Kidney (tissue), 14 donors: ENCODE results near the gene CALHM4. TPM values are rescaled to one million over a fixed set of nuclear protein-coding genes. Genes with fewer than 3 reads are reported as not detected.

Source experiments
- DNase-seq, 5 donors: peaks; one replicate each; pipeline ENCODE4 v3.0.0-alpha.2; 2013 to 2020
- FAIRE-seq: peaks from 2 replicates; lab custom pipeline; 2012; peaks lifted over from hg19 to GRCh38; lab: Jason Lieb, UNC
- H3K27ac ChIP-seq, 2 donors: one replicate each; pipeline ENCODE4 v1.7.0; 2013; ENCODE audit warnings: low read depth in 2 of 2, low read length in 2 of 2, inconsistent platforms in 1 of 2
- H3K27me3 ChIP-seq: one replicate; pipeline ENCODE4 v1.7.1; 2013; ENCODE audit warnings: low read length, inconsistent platforms; ENCODE audit not compliant: control insufficient read depth, insufficient read depth
- H3K36me3 ChIP-seq, 3 donors: one replicate each; pipeline versions ENCODE4 v1.7.0 to v1.7.1; 2013; ENCODE audit warnings: low read length in 3 of 3, control low read depth in 1 of 3, inconsistent platforms in 1 of 3; ENCODE audit not compliant: insufficient read depth in 3 of 3, control insufficient read depth in 2 of 3
- H3K4me1 ChIP-seq, 3 donors: one replicate each; pipeline versions ENCODE4 v1.7.0 to v1.7.1; 2013; ENCODE audit warnings: low read length in 3 of 3, inconsistent platforms in 1 of 3, low read depth in 1 of 3; ENCODE audit not compliant: control insufficient read depth in 2 of 3, insufficient read depth in 2 of 3
- H3K4me3 ChIP-seq, 3 donors: one replicate each; pipeline versions ENCODE4 v1.7.0 to v1.8.1; 2013; ENCODE audit warnings: low read length in 3 of 3, control low read depth in 1 of 3, inconsistent platforms in 1 of 3
- H3K9ac ChIP-seq, 3 donors: one replicate each; pipeline versions ENCODE4 v1.7.0 to v1.7.1; 2013; ENCODE audit warnings: low read length in 3 of 3, control low read depth in 1 of 3, inconsistent platforms in 1 of 3
- H3K9me3 ChIP-seq, 3 donors: one replicate each; pipeline versions ENCODE4 v1.7.0 to v1.7.1; 2013; ENCODE audit warnings: low read length in 3 of 3, control low read depth in 1 of 3, inconsistent platforms in 1 of 3; ENCODE audit not compliant: control insufficient read depth in 2 of 3, insufficient read depth in 1 of 3
- CTCF ChIP-seq: IDR thresholded peaks from 3 replicates; pipeline ENCODE4 v1.5.1; 2012; ENCODE audit warnings: mild to moderate bottlenecking, moderate library complexity, borderline replicate concordance; ENCODE audit not compliant: insufficient read depth; ENCODE audit errors: extremely low read depth
- intact Hi-C: fragments of 100-400 bp; cut with DNase I; formaldehyde crosslinking; loops from one replicate; pipeline ENCODE4 v1.11.1; 2022
- polyA plus RNA-seq: library from polyadenylated mRNA; stranded (reverse); fragments of 350-450 nt; fragmentation: Illumina TruSeq; extraction: RNeasy Lipid Tissue Mini Kit (QIAGEN cat#74804); gene quantifications from one replicate; pipeline ENCODE4 v1.2.3, GENCODE V29; 2014; ENCODE audit warnings: low read depth, low replicate concordance; ENCODE audit not compliant: insufficient read depth
- total RNA-seq: library from RNA; stranded (reverse); fragmentation: NEBNext Ultra II Directional; extraction: Animal tissue kit (Norgen Biotek cat#: 25700); gene quantifications from one replicate; pipeline ENCODE4 v1.2.1, GENCODE V29; 2021
- donor health status: control.
- donor health status: control.
- donor health status: control.
- donor health status: control.
- donor health status: control.
- donor health status: DM: yes; HTN: yes; CAD: no.
- donor health status: Normal renal cell carcinoma (clear cell type).

Gene CALHM4
- total and polyA plus RNA-seq, 2 donors from 2014 or later: 0.60 TPM; not detected in 1

- Histone ChIP-seq H3K9me3 (no peaks in the 10 kb centered on the region), H3K27ac (no peak overlapping the region), H3K9ac (no peak overlapping the region), H3K36me3 (no peaks in the 10 kb centered on the region), H3K4me3 (peak overlapping the region in 1 of 3 donors; percentile 3), H3K4me1 (peaks cover 0 to 8% (median 3%) of the 10 kb centered on the region in 3 donors), H3K27me3 (no peaks in the 10 kb centered on the region)
- FAIRE-seq (peak; percentile 96), DNase-seq (peak in 3 of 5 donors; percentile 21 to 76 (median 68))
- TF ChIP-seq CTCF: peak; percentile 63
- intact Hi-C loops: loop anchor here (10.0 kb wide), 1 partner anchor 241 kb away; no protein-coding TSS in a partner anchor
Measured at GRCh38 chr6:116536216-116536621, 17.3 kb upstream of the CALHM4 start.

- Histone ChIP-seq H3K4me3 (no peak overlapping the region), H3K27me3 (no peaks in the 10 kb centered on the region), H3K36me3 (no peaks in the 10 kb centered on the region), H3K4me1 (no peaks in the 10 kb centered on the region), H3K9ac (no peak overlapping the region), H3K27ac (no peak overlapping the region), H3K9me3 (no peaks in the 10 kb centered on the region)
- intact Hi-C loops: no loop called here
- DNase-seq (no peak), FAIRE-seq (no peak)
- TF ChIP-seq CTCF: no peak
Measured at GRCh38 chr6:116542426-116542825, 11.1 kb upstream of the CALHM4 start.

- no peak for DNase-seq
- no peak overlapping the region for H3K4me3 ChIP-seq
- H3K27me3 ChIP-seq: no peaks in the 10 kb centered on the region
- no peaks in the 10 kb centered on the region for H3K4me1 ChIP-seq
- H3K9me3 ChIP-seq: no peaks in the 10 kb centered on the region
- TF ChIP-seq CTCF: no peak
- no peak overlapping the region for H3K9ac ChIP-seq
- no peak overlapping the region for H3K27ac ChIP-seq
- H3K36me3 ChIP-seq: no peaks in the 10 kb centered on the region
- intact Hi-C loops: no loop called here
- no peak for FAIRE-seq
Measured at GRCh38 chr6:116543149-116543548, 10.4 kb upstream of the CALHM4 start.

- no peak for FAIRE-seq
- H3K9ac ChIP-seq: no peak within 1 kb of the TSS
- intact Hi-C loops: no loop called here
Measured at GRCh38 chr6:116545651-116546050, 7.9 kb upstream of the CALHM4 start, which contains the start of gene TRAPPC3L. Gene TRAPPC3L, minus strand, starts transcription at chr6:116545684. Its CDS starts 170 bp downstream, at chr6:116545514.

More at GRCh38 chr6:116545651-116546050, 7.9 kb upstream of the CALHM4 start, which contains the start of gene TRAPPC3L:
- H3K36me3 ChIP-seq: no peaks in the 10 kb centered on the region
- no peak for DNase-seq
- H3K9me3 ChIP-seq: no peaks in the 10 kb centered on the region
- no peaks in the 10 kb centered on the region for H3K27me3 ChIP-seq
- no peak within 1 kb of the TSS for H3K27ac ChIP-seq
- no peaks in the 10 kb centered on the region for H3K4me1 ChIP-seq
- H3K4me3 ChIP-seq: no peak within 1 kb of the TSS
- TF ChIP-seq CTCF: no peak
